Measurements from ENCODE around the gene FUT3. TPM values are rescaled to one million over a fixed set of nuclear protein-coding genes. Genes with fewer than 3 reads are reported as not detected.
"Not testable (repeated sequence)": the region's sequence is repeated elsewhere in the genome, so short reads cannot be mapped to it uniquely, and the experiment has no call there.

Gene FUT3
- total RNA-seq, 1 experiment from 2014 or later = not detected

- no peak for DNase-seq (ENCODE audit: low read depth)
These were observed 31.2 kb upstream of the FUT3 start for GRCh38 chr19:5882421-5882968.

- DNase-seq (ENCODE audit: low read depth) = no peak
These were observed 30.5 kb upstream of the FUT3 start for GRCh38 chr19:5881543-5882299.

- DNase-seq (ENCODE audit: low read depth) = no peak
These were observed 29.4 kb upstream of the FUT3 start for GRCh38 chr19:5880604-5881078.

GRCh38 chr19:5880196-5880595, 28.9 kb upstream of the FUT3 start:
- DNase-seq (ENCODE audit: low read depth) = no peak

- DNase-seq (ENCODE audit: low read depth) = no peak
These were observed 26.6 kb upstream of the FUT3 start for GRCh38 chr19:5877882-5878281.

GRCh38 chr19:5877427-5877826, 26.2 kb upstream of the FUT3 start:
- DNase-seq (ENCODE audit: low read depth) = no peak

GRCh38 chr19:5874496-5874895, 23.2 kb upstream of the FUT3 start:
- DNase-seq (ENCODE audit: low read depth) = peak; percentile 71

GRCh38 chr19:5873617-5874199, 22.5 kb upstream of the FUT3 start:
- DNase-seq (ENCODE audit: low read depth) = no peak

GRCh38 chr19:5870986-5871394, 19.7 kb upstream of the FUT3 start:
- DNase-seq (ENCODE audit: low read depth) = no peak

- no peak for DNase-seq (ENCODE audit: low read depth)
These were observed 16.2 kb upstream of the FUT3 start for GRCh38 chr19:5867201-5868136.

GRCh38 chr19:5865772-5866171, 14.5 kb upstream of the FUT3 start:
- DNase-seq (ENCODE audit: low read depth) = no peak

- DNase-seq (ENCODE audit: low read depth) = no peak
These were observed 13.7 kb upstream of the FUT3 start for GRCh38 chr19:5864725-5865486.

GRCh38 chr19:5864013-5864720, 12.9 kb upstream of the FUT3 start:
- DNase-seq (ENCODE audit: low read depth) = no peak

- no peak for DNase-seq (ENCODE audit: low read depth)
These were observed 11.9 kb upstream of the FUT3 start for GRCh38 chr19:5863030-5863665.

- DNase-seq (ENCODE audit: low read depth) = no peak
These were observed 6.2 kb upstream of the FUT3 start for GRCh38 chr19:5857203-5858081.

GRCh38 chr19:5855151-5855550, 3.9 kb upstream of the FUT3 start:
- not testable (repeated sequence) for DNase-seq (ENCODE audit: low read depth)

- not testable (repeated sequence) for DNase-seq (ENCODE audit: low read depth)
These were observed 2.9 kb upstream of the FUT3 start for GRCh38 chr19:5854121-5854520.

GRCh38 chr19:5850743-5851293, 431 bp downstream of the FUT3 start:
- DNase-seq (ENCODE audit: low read depth) = peak; percentile 48

GRCh38 chr19:5850189-5850588, 1.1 kb downstream of the FUT3 start:
- no peak for DNase-seq (ENCODE audit: low read depth)
